Uterus (tissue), 2 donors: Measurements from ENCODE around the gene IL3.

Source experiments
- CTCF ChIP-seq, 4 experiments: fragments of 200-600 bp in 2 of 4; fragments of 450-650 bp in 2 of 4; sonication (generic) in 2 of 4; IDR thresholded peaks; one replicate each; pipeline ENCODE4 v1.5.1; 2016 to 2019; ENCODE audit warnings: antibody characterized with exemption in 4 of 4, mild to moderate bottlenecking in 2 of 4, moderate library complexity in 1 of 4
- POLR2A ChIP-seq, 2 donors: fragments of 450-650 bp; IDR thresholded peaks; one replicate each; pipeline ENCODE4 v1.6.1; 2016; ENCODE audit warnings: antibody characterized with exemption in 2 of 2, mild to moderate bottlenecking in 1 of 2, moderate library complexity in 1 of 2

- no peak for TF ChIP-seq CTCF (IDR thresholded peaks at IDR 0.05)
- TF ChIP-seq POLR2A (IDR thresholded peaks at IDR 0.05) = no peak
Observed at GRCh38 chr5:132099076-132099748, 38.8 kb downstream of the IL3 start.
